Thymus (tissue), 11 donors: ENCODE data around the gene ZC3HAV1. TPM values are rescaled to one million over a fixed set of nuclear protein-coding genes. Genes with fewer than 3 reads are reported as not detected.

ENCODE experiments used
- DNase-seq, 9 donors: peaks; one replicate each; pipeline ENCODE4 v3.0.0-alpha.2; 2013; ENCODE audit warnings: low spot score in 9 of 9, low read depth in 6 of 9, missing footprints in 1 of 9
- H3K27ac ChIP-seq, 2 donors: one replicate each; pipeline ENCODE4 v1.5.1; 2013; ENCODE audit warnings: control low read depth in 1 of 2, low read depth in 1 of 2, low read length in 1 of 2, mild to moderate bottlenecking in 1 of 2, moderate library complexity in 1 of 2
- H3K27me3 ChIP-seq, 2 donors: one replicate each; pipeline ENCODE4 v1.5.1; 2013; ENCODE audit warnings: low read length in 1 of 2; ENCODE audit not compliant: control insufficient read depth in 2 of 2, insufficient read depth in 1 of 2
- H3K36me3 ChIP-seq, 2 donors: one replicate each; pipeline ENCODE4 v1.5.1; 2013; ENCODE audit warnings: low read length in 1 of 2, mild to moderate bottlenecking in 1 of 2, moderate library complexity in 1 of 2; ENCODE audit not compliant: control insufficient read depth in 2 of 2, insufficient read depth in 2 of 2
- H3K4me1 ChIP-seq, 2 donors: one replicate each; pipeline ENCODE4 v1.5.1; 2013; ENCODE audit warnings: low read length in 2 of 2; ENCODE audit not compliant: control insufficient read depth in 2 of 2, insufficient read depth in 2 of 2
- H3K4me3 ChIP-seq, 2 donors: one replicate each; pipeline ENCODE4 v1.5.1; 2013; ENCODE audit warnings: low read length in 2 of 2, control low read depth in 1 of 2, mild to moderate bottlenecking in 1 of 2
- H3K9me3 ChIP-seq, 2 donors: one replicate each; pipeline ENCODE4 v1.5.1; 2013; ENCODE audit warnings: low read length in 1 of 2, mild to moderate bottlenecking in 1 of 2; ENCODE audit not compliant: control insufficient read depth in 2 of 2, insufficient read depth in 1 of 2
- WGBS: extraction: QIAGEN DNeasy Blood & Tissue Kit; methylation state at CpG from one replicate; pipeline ENCODE4 v1.1.7; 2013; 5-methylcytosine and 5-hydroxymethylcytosine counted together
- polyA plus RNA-seq: library from polyadenylated mRNA; stranded (reverse); fragments of 200-250 nt; gene quantifications from one replicate; pipeline ENCODE4 v1.2.3, GENCODE V29; 2013
- total RNA-seq: library from RNA; stranded (reverse); fragments of 120-200 nt; gene quantifications from one replicate; pipeline ENCODE4 v1.2.4, GENCODE V29; 2013
- donor health status: healthy.

ZC3HAV1 gene
- total and polyA plus RNA-seq, 2 donors, result 26.5 to 27.4 TPM

DNA sequence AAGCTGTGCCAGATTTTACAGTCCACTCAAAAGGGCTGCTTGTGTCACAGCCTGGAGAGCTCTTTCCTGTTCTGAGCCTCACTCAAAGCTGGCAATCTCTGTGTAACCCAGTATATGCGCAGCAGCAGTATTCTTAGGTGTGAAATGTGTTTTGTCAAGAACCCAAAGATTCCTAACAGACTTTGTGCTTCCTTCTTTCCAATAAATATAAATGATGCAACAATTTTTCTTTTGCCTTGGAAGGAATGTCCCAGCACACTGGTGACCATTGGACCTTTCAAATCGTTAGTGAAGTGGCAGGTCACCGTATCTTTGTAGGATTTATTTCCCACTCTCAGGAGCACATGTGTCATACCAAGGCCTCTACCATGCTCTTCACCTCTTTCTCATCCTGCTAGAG is 5.6 kb upstream of the ZC3HAV1 start:
- no peak overlapping the region for H3K27ac ChIP-seq
- peaks cover 3 to 14% of the 10 kb centered on the region in 2 donors for H3K4me1 ChIP-seq
- WGBS, result 97% methylated on average over 3 of the region's 3 CpGs
- no peak for DNase-seq
- no peak overlapping the region for H3K4me3 ChIP-seq
- H3K9me3 ChIP-seq, result no peaks in the 10 kb centered on the region
- H3K27me3 ChIP-seq, result no peaks in the 10 kb centered on the region
- no peaks in the 10 kb centered on the region for H3K36me3 ChIP-seq

DNA sequence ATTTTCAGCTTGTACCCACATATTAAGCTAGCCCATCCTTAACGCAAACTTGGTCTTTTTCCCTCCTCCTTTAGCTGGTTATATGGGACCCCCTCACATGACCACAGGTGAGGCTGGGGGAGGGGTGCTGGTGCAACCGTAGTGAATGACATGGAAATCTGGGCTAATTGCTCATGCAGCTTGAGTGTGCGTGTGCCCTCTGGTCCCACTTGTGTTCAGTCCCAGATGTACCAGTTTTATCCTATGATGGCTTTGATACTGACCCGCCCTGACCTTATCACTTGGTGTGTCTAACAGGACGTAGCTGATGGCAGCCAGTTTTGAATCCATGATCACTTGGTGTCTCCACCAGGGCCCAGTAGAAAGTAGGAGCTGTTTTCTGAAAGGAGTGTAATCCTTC is 5.1 kb upstream of the ZC3HAV1 start:
- 81% methylated on average over 5 of the region's 5 CpGs for WGBS
- no peak overlapping the region for H3K4me3 ChIP-seq
- no peaks in the 10 kb centered on the region for H3K9me3 ChIP-seq
- DNase-seq, result no peak
- no peak overlapping the region for H3K27ac ChIP-seq
- no peaks in the 10 kb centered on the region for H3K36me3 ChIP-seq
- peaks cover 7 to 16% of the 10 kb centered on the region in 2 donors for H3K4me1 ChIP-seq
- H3K27me3 ChIP-seq, result no peaks in the 10 kb centered on the region

- H3K36me3 ChIP-seq, result no peaks in the 10 kb centered on the region
- no peak for DNase-seq
- H3K9me3 ChIP-seq, result no peaks in the 10 kb centered on the region
- no peak overlapping the region for H3K4me3 ChIP-seq
- H3K4me1 ChIP-seq, result peaks cover 7 to 12% of the 10 kb centered on the region in 2 donors
- WGBS, result 98% methylated on average over 3 of the region's 3 CpGs
- no peak overlapping the region for H3K27ac ChIP-seq
- no peaks in the 10 kb centered on the region for H3K27me3 ChIP-seq
These were observed 4.5 kb upstream of the ZC3HAV1 start for GRCh38 chr7:139114018-139114417.

DNA sequence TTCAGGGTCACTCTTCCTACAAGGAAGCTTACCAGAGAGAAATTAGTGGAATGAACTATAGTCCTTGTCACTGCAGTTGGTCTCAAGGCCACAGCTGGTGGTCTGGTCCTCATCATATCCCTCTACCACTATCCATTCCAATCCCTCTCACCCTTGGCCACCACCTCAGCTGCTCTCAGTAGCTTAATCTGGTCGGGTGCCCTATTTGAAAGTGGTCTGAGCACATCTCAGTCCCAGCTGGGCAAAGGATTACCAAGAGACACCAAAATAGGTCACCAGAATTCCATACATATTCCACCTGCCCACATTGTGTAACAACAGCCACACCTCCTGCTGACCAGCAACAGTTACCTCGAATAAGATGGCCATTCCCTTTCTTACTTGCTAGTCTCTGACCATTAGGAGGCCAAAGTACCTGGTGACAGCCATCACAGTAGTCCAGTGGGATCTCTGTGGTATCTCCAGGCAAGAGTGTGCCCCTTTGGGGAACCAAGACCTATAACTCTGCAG is 3.3 kb upstream of the ZC3HAV1 start:
- H3K36me3 ChIP-seq, result peaks cover 0 to 4% of the 10 kb centered on the region in 2 donors
- WGBS, result 98% methylated on average over 2 of the region's 2 CpGs
- no peak overlapping the region for H3K4me3 ChIP-seq
- no peak for DNase-seq
- no peak overlapping the region for H3K27ac ChIP-seq
- H3K9me3 ChIP-seq, result no peaks in the 10 kb centered on the region
- H3K27me3 ChIP-seq, result no peaks in the 10 kb centered on the region
- peaks cover 4 to 7% of the 10 kb centered on the region in 2 donors for H3K4me1 ChIP-seq

GRCh38 chr7:139112316-139112715 is 2.8 kb upstream of the ZC3HAV1 start:
- DNase-seq, result no peak
- Histone ChIP-seq H3K27ac (no peak overlapping the region), H3K36me3 (peaks cover 2 to 4% of the 10 kb centered on the region in 2 donors), H3K9me3 (no peaks in the 10 kb centered on the region), H3K27me3 (no peaks in the 10 kb centered on the region), H3K4me1 (peaks cover 4 to 7% of the 10 kb centered on the region in 2 donors), H3K4me3 (no peak overlapping the region)
- 96% methylated on average over 3 of the region's 3 CpGs for WGBS

DNA sequence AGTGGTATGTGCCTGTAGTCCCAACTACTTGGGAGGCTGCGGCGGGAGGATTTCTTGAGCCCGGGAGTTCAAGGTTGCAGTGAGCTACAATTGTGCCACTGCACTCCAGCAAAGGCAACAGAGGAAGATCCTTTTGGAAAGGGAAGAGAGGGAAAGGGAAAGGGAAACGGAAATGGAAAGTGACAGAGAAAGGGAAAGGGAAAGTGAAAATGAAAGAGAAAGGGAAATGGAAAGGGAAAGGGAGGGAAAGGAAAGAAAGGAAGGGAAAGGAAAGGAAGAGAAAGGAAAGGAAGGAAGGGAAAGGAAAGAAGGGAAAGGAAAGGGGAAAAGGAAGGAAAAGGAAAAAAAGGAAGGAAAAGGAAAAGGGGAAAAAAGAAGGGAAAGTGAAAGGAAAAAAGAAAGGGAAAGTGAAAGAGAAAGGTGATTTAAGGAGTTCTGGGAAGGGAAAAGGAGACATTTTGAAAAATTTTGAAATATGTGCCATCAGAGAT is 2.3 kb upstream of the ZC3HAV1 start:
- no peaks in the 10 kb centered on the region for H3K9me3 ChIP-seq
- 97% methylated on average over 4 of the region's 4 CpGs for WGBS
- H3K4me3 ChIP-seq, result no peak overlapping the region
- H3K36me3 ChIP-seq, result peaks cover 3 to 4% of the 10 kb centered on the region in 2 donors
- H3K4me1 ChIP-seq, result peaks cover 4 to 7% of the 10 kb centered on the region in 2 donors
- H3K27me3 ChIP-seq, result no peaks in the 10 kb centered on the region
- DNase-seq, result no peak
- no peak overlapping the region for H3K27ac ChIP-seq

GRCh38 chr7:139111147-139111546 is 1.6 kb upstream of the ZC3HAV1 start:
- peaks cover 3 to 4% of the 10 kb centered on the region in 2 donors for H3K36me3 ChIP-seq
- no peaks in the 10 kb centered on the region for H3K27me3 ChIP-seq
- peaks cover 4 to 7% of the 10 kb centered on the region in 2 donors for H3K4me1 ChIP-seq
- WGBS, result 99% methylated on average over 1 of the region's 1 CpG
- H3K4me3 ChIP-seq, result no peak overlapping the region
- H3K27ac ChIP-seq, result no peak overlapping the region
- H3K9me3 ChIP-seq, result no peaks in the 10 kb centered on the region
- DNase-seq, result no peak

DNA sequence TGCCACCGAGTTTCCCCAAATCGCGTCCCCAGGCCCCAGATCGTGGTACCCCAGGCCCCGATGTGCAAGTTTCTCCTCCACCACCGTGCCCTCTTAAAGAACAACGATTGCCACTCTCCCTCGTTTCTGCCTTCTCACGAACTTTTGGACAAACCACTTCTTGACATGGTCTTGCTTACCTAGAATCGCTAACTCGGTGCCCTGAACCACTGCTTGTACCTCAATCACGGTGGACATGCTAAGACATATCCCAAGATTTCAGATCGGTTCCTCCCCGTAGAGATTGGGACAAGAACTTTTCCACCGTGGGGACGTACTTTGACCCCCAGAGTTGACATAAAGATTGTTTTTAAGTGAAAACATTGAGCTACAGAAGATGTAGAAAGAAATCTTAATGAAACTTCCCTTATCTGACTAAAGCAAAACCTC is 477 bp upstream of the ZC3HAV1 start:
- WGBS, result 10% methylated on average over 16 of the region's 16 CpGs
- Histone ChIP-seq H3K4me1 (peaks cover 4 to 8% of the 10 kb centered on the region in 2 donors), H3K36me3 (peaks cover 4 to 6% of the 10 kb centered on the region in 2 donors), H3K27ac (peak overlapping the region; percentile 96 to 98), H3K27me3 (no peaks in the 10 kb centered on the region), H3K4me3 (peak overlapping the region; percentile 69 to 93), H3K9me3 (no peaks in the 10 kb centered on the region)
- DNase-seq, result no peak

DNA sequence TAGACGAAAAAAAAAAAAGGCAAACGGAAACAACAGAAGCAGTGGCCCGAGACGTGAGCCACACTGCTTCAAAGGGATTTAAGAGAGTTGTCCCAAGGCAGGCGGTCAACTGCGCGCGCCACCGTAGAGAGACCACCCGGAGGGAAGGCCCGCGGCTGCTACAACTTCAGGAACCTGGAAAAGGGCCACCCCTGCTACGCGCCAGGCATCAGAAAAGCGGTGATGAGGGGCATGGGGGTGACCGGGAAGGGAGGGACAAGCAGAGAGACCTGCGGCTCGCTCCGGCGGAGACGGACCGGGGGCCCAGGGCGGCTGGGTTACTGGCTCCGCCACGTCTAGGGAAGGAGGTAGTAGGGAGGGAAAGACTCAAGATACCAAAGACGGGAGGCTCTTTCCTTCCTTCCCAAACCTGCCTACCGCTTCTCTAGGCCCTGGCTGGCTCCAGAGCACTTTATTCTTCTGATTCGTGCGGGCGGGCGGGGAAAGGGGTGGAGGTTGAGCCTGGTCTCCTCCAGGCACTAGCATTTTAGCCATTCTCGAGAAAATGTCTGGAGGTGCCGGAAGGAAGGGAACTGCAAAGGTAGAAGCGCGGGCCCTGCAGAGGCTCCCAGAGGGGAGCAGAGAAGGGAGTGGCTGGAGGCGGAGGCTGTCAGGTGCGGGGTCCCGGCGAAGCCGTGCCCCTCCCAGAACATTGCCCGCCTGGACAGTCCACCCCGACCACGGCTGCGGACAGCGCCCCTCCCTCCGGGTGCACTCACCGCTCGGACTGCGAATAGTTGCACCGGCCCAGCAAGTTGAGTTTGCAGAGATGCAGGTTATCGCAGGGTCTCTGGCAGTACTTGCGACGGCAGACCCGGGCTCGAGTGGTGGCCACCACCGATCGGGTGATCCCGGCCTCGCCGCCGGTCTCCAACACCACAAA is 993 bp downstream of the ZC3HAV1 start:
- peaks cover 4 to 6% of the 10 kb centered on the region in 2 donors for H3K36me3 ChIP-seq
- peak in 2 of 9 donors; percentile 35 to 68 for DNase-seq
- under 1% methylated on average over 61 of the region's 61 CpGs for WGBS
- no peaks in the 10 kb centered on the region for H3K9me3 ChIP-seq
- H3K27me3 ChIP-seq, result no peaks in the 10 kb centered on the region
- peak overlapping the region; percentile 96 to 98 for H3K27ac ChIP-seq
- H3K4me1 ChIP-seq, result peaks cover 5 to 16% of the 10 kb centered on the region in 2 donors
- peak overlapping the region; percentile 69 to 93 for H3K4me3 ChIP-seq
